HG02642 (cell line): Measurements from ENCODE around the gene TMEM59.
"Not testable (repeated sequence)": the region's sequence is repeated elsewhere in the genome, so short reads cannot be mapped to it uniquely, and the experiment has no call there.

Experiments used
- ATAC-seq: cut with Tn5 transposase; IDR thresholded peaks from one replicate; pipeline ENCODE4 v1.9.1; 2021; ENCODE audit warnings: mild to moderate bottlenecking; ENCODE audit not compliant: unreplicated experiment, poor library complexity

TMEM59 gene

GRCh38 chr1:54054438-54054749 is 1.4 kb upstream of the TMEM59 start:
- no peak for ATAC-seq

GRCh38 chr1:54053745-54054437 is 887 bp upstream of the TMEM59 start:
- no peak for ATAC-seq

GRCh38 chr1:54052431-54052933 is 522 bp downstream of the TMEM59 start:
- ATAC-seq, result peak; percentile 18

- no peak for ATAC-seq
Observed at GRCh38 chr1:54051933-54052430, 1.0 kb downstream of the TMEM59 start.

GRCh38 chr1:54050435-54050834 is 2.6 kb downstream of the TMEM59 start:
- ATAC-seq, result not testable (repeated sequence)

- ATAC-seq, result no peak
Observed at GRCh38 chr1:54047384-54048305, 5.4 kb downstream of the TMEM59 start.

GRCh38 chr1:54046671-54047383 is 6.2 kb downstream of the TMEM59 start:
- ATAC-seq, result no peak

- no peak for ATAC-seq
Observed at GRCh38 chr1:54045496-54045895, 7.5 kb downstream of the TMEM59 start.

- ATAC-seq, result no peak
Observed at GRCh38 chr1:54041806-54042205, 11.2 kb downstream of the TMEM59 start.

GRCh38 chr1:54037476-54037875 is 15.5 kb downstream of the TMEM59 start:
- no peak for ATAC-seq

GRCh38 chr1:54028306-54029251 is 24.4 kb downstream of the TMEM59 start:
- no peak for ATAC-seq

- ATAC-seq, result no peak
Observed at GRCh38 chr1:54027848-54028247, 25.2 kb downstream of the TMEM59 start.

GRCh38 chr1:54024811-54025210 is 28.2 kb downstream of the TMEM59 start:
- not testable (repeated sequence) for ATAC-seq

- ATAC-seq, result no peak
Observed at GRCh38 chr1:54024358-54024757, 28.6 kb downstream of the TMEM59 start.

- not testable (repeated sequence) for ATAC-seq
Observed at GRCh38 chr1:54019562-54020176, 33.3 kb downstream of the TMEM59 start.

GRCh38 chr1:54018635-54019034 is 34.4 kb downstream of the TMEM59 start:
- no peak for ATAC-seq

GRCh38 chr1:54017979-54018378 is 35.0 kb downstream of the TMEM59 start, which contains the start of gene LDLRAD1:
Gene LDLRAD1 (minus strand): TSS chr1:54018186. CDS start chr1:54018112, 74 bp downstream.
- ATAC-seq, result no peak

- ATAC-seq, result no peak
Observed at GRCh38 chr1:54016343-54017282, 36.4 kb downstream of the TMEM59 start.
